HCT116 (cell line): ENCODE data around the gene ANKRD63.

Experiments used
- CTCF ChIP-seq, 3 experiments: fragments of 200-600 bp in 1 of 3; sonication (generic) in 1 of 3; IDR thresholded peaks in 2 of 3; conservative IDR thresholded peaks in 1 of 3; 2 replicates each; pipeline ENCODE4 v1.5.1; 2012 to 2017; ENCODE audit warnings: low read depth in 2 of 3, low read length in 2 of 3, antibody characterized with exemption in 1 of 3, borderline replicate concordance in 1 of 3, control low read depth in 1 of 3, mild to moderate bottlenecking in 1 of 3, mixed read lengths in 1 of 3, mixed run types in 1 of 3, moderate library complexity in 1 of 3; ENCODE audit not compliant: insufficient read depth in 1 of 3
- EZH2 ChIP-seq: fragments of 200-600 bp; sonication (generic); IDR thresholded peaks from 2 replicates; pipeline ENCODE4 v1.6.1; 2017; ENCODE audit warnings: antibody characterized with exemption, mixed run types
- EZH2phosphoT487 ChIP-seq: fragments of 200-600 bp; IDR thresholded peaks from 2 replicates; pipeline ENCODE4 v1.6.1; 2018; ENCODE audit warnings: antibody characterized with exemption, borderline replicate concordance
- FOSL1 ChIP-seq: IDR thresholded peaks from 2 replicates; pipeline ENCODE4 v1.6.1; 2012; ENCODE audit warnings: low read depth
- JUND ChIP-seq: IDR thresholded peaks from 2 replicates; pipeline ENCODE4 v1.6.1; 2012
- POLR2A ChIP-seq: IDR thresholded peaks from 2 replicates; pipeline ENCODE4 v1.7.0; 2011; ENCODE audit warnings: borderline replicate concordance; ENCODE audit not compliant: insufficient read depth, insufficient read length; ENCODE audit errors: extremely low read depth
- POLR2AphosphoS5 ChIP-seq: IDR thresholded peaks from 2 replicates; pipeline ENCODE4 v1.6.1; 2011; ENCODE audit warnings: mild to moderate bottlenecking, low read depth, low read length, moderate library complexity
- RAD21 ChIP-seq: IDR thresholded peaks from 2 replicates; pipeline ENCODE4 v1.6.1; 2012; ENCODE audit warnings: low read depth, mild to moderate bottlenecking
- REST ChIP-seq: IDR thresholded peaks from 2 replicates; pipeline ENCODE4 v1.6.1; 2012; ENCODE audit warnings: low read depth
- SRF ChIP-seq: IDR thresholded peaks from 2 replicates; pipeline ENCODE4 v1.6.1; 2012; ENCODE audit warnings: low read depth
- TCF7L2 ChIP-seq: IDR thresholded peaks from 2 replicates; pipeline ENCODE4 v1.7.0; 2011; ENCODE audit warnings: borderline replicate concordance, inconsistent platforms; ENCODE audit not compliant: insufficient read depth, insufficient read length; ENCODE audit errors: extremely low read depth
- YY1 ChIP-seq: IDR thresholded peaks from 2 replicates; pipeline ENCODE4 v1.6.1; 2011; ENCODE audit warnings: low read length, low read depth, moderate library complexity, mild to moderate bottlenecking; ENCODE audit not compliant: insufficient replicate concordance; ENCODE audit errors: extremely low read depth
- ZBTB33 ChIP-seq: IDR thresholded peaks from 2 replicates; pipeline ENCODE4 v1.6.1; 2011; ENCODE audit warnings: mild to moderate bottlenecking, low read length, moderate library complexity; ENCODE audit not compliant: insufficient replicate concordance; ENCODE audit errors: extremely low read depth
- ZNF274 ChIP-seq: fragments of 200-500 bp; sonication (Bioruptor generic); IDR thresholded peaks from 2 replicates; pipeline ENCODE4 v1.6.1; 2014; ENCODE audit warnings: mild to moderate bottlenecking, low read depth, low read length, inconsistent platforms

GRCh38 chr15:40278026-40278425 is 4.8 kb downstream of the ANKRD63 start:
- no peak for TF ChIP-seq CTCF (IDR thresholded peaks at IDR 0.05 in 2 of 3, conservative IDR thresholded peaks at IDR 0.05 in 1 of 3; ENCODE audit: borderline replicate concordance in 1 of 3, insufficient read depth in 1 of 3, low read depth in 2 of 3, low read length in 2 of 3)
- no peak for TF ChIP-seq JUND
- TF ChIP-seq EZH2 = no peak
- no peak for TF ChIP-seq POLR2AphosphoS5
- TF ChIP-seq TCF7L2 = no peak
- no peak for TF ChIP-seq POLR2A
- TF ChIP-seq ZBTB33 = no peak
- TF ChIP-seq YY1 = no peak
- TF ChIP-seq FOSL1 = no peak
- no peak for TF ChIP-seq REST
- no peak for TF ChIP-seq RAD21
- no peak for TF ChIP-seq EZH2phosphoT487
- no peak for TF ChIP-seq SRF
- TF ChIP-seq ZNF274 = no peak
